Osteoblast (primary cell): ENCODE data around the gene INS. TPM values are rescaled to one million over a fixed set of nuclear protein-coding genes. Genes with fewer than 3 reads are reported as not detected.

Source experiments
- DNase-seq: peaks from one replicate; pipeline ENCODE4 v3.0.0; 2011; ENCODE audit warnings: low spot score, mixed read lengths; ENCODE audit not compliant: insufficient read length; ENCODE audit errors: missing footprints
- H2AFZ ChIP-seq: 2 replicates; pipeline ENCODE4 v1.6.0; 2011; ENCODE audit warnings: mild to moderate bottlenecking, low read length
- H3K27ac ChIP-seq: 2 replicates; pipeline ENCODE4 v1.5.1; 2011; ENCODE audit warnings: mild to moderate bottlenecking, low read depth, low read length, moderate library complexity
- H3K27me3 ChIP-seq: 2 replicates; pipeline ENCODE4 v1.6.0; 2012; ENCODE audit warnings: mild to moderate bottlenecking, control low read depth, inconsistent platforms, low read length, moderate library complexity; ENCODE audit not compliant: insufficient read depth
- H3K36me3 ChIP-seq: 2 replicates; pipeline ENCODE4 v1.5.1; 2011; ENCODE audit warnings: mild to moderate bottlenecking, low read length, control low read depth, moderate library complexity; ENCODE audit not compliant: insufficient read depth
- H3K4me1 ChIP-seq: 2 replicates; pipeline ENCODE4 v1.5.1; 2011; ENCODE audit warnings: mild to moderate bottlenecking, low read length, control low read depth, moderate library complexity; ENCODE audit not compliant: insufficient read depth
- H3K4me2 ChIP-seq: 2 replicates; pipeline ENCODE4 v1.6.0; 2011; ENCODE audit warnings: mild to moderate bottlenecking, low read length; ENCODE audit not compliant: insufficient read depth
- H3K4me3 ChIP-seq: fragments of 200-600 bp; sonication (generic); 3 replicates; pipeline ENCODE4 v1.5.1; 2012; ENCODE audit warnings: mild to moderate bottlenecking, low read length, inconsistent platforms; ENCODE audit not compliant: insufficient read depth
- H3K79me2 ChIP-seq: 2 replicates; pipeline ENCODE4 v1.6.0; 2012; ENCODE audit warnings: mild to moderate bottlenecking, low read length, control low read depth, inconsistent platforms; ENCODE audit not compliant: insufficient read depth
- H3K9me3 ChIP-seq: 2 replicates; pipeline ENCODE4 v1.5.1; 2011; ENCODE audit warnings: low read depth, low read length, control low read depth
- H4K20me1 ChIP-seq: 2 replicates; pipeline ENCODE4 v1.6.0; 2012; ENCODE audit warnings: mild to moderate bottlenecking, low read length, control low read depth; ENCODE audit not compliant: insufficient read depth
- total RNA-seq: library from RNA; depleted of rRNA; stranded (reverse); fragments of >200 nt; gene quantifications from 2 replicates; pipeline ENCODE4 v1.2.3, GENCODE V29; 2012
- TF ChIP-seq, protein P1 (sequence below): IDR thresholded peaks from 2 replicates; pipeline ENCODE4 v1.5.1; 2011; ENCODE audit warnings: mild to moderate bottlenecking, low read depth, low read length, moderate library complexity; ENCODE audit errors: extremely low read depth

Gene INS
- total RNA-seq, 1 donor = not detected

DNA sequence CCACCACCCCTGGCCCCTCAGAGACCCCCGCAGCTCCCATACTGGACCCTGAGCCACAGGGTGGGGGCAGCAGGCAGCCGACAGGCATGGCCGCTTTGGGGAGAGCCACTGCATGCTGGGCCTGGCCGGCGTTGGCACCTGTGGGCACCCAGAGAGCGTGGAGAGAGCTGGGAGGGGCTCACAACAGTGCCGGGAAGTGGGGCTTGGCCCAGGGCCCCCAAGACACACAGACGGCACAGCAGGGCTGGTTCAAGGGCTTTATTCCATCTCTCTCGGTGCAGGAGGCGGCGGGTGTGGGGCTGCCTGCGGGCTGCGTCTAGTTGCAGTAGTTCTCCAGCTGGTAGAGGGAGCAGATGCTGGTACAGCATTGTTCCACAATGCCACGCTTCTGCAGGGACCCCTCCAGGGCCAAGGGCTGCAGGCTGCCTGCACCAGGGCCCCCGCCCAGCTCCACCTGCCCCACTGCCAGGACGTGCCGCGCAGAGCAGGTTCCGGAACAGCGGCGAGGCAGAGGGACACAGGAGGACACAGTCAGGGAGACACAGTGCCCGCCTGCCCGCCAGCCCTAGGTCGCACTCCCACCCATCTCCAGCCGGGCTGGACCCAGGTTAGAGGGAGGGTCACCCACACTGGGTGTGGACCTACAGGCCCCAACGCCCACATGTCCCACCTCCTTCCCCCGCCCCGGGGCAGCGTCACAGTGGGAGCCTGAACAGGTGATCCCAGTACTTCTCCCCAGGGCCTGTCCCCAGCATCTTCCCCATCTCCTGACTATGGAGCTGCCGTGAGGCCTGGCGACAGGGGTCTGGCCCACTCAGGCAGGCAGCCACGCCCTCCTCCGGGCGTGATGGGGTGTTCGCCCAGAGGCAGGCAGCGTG lies 1.2 kb downstream of the INS start:
- H3K4me2 ChIP-seq = no peak overlapping the region
- DNase-seq = no peak
- H3K27me3 ChIP-seq = peaks cover 6% of the 10 kb centered on the region
- TF ChIP-seq, protein P1, sequence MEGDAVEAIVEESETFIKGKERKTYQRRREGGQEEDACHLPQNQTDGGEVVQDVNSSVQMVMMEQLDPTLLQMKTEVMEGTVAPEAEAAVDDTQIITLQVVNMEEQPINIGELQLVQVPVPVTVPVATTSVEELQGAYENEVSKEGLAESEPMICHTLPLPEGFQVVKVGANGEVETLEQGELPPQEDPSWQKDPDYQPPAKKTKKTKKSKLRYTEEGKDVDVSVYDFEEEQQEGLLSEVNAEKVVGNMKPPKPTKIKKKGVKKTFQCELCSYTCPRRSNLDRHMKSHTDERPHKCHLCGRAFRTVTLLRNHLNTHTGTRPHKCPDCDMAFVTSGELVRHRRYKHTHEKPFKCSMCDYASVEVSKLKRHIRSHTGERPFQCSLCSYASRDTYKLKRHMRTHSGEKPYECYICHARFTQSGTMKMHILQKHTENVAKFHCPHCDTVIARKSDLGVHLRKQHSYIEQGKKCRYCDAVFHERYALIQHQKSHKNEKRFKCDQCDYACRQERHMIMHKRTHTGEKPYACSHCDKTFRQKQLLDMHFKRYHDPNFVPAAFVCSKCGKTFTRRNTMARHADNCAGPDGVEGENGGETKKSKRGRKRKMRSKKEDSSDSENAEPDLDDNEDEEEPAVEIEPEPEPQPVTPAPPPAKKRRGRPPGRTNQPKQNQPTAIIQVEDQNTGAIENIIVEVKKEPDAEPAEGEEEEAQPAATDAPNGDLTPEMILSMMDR = no peak
- H3K4me3 ChIP-seq = no peak overlapping the region
- H3K79me2 ChIP-seq = no peaks in the 10 kb centered on the region
- H3K36me3 ChIP-seq = no peaks in the 10 kb centered on the region
- H3K9me3 ChIP-seq = no peaks in the 10 kb centered on the region
- H3K4me1 ChIP-seq = no peaks in the 10 kb centered on the region
- no peak overlapping the region for H3K27ac ChIP-seq
- H4K20me1 ChIP-seq = no peaks in the 10 kb centered on the region
- no peak overlapping the region for H2AFZ ChIP-seq

DNA sequence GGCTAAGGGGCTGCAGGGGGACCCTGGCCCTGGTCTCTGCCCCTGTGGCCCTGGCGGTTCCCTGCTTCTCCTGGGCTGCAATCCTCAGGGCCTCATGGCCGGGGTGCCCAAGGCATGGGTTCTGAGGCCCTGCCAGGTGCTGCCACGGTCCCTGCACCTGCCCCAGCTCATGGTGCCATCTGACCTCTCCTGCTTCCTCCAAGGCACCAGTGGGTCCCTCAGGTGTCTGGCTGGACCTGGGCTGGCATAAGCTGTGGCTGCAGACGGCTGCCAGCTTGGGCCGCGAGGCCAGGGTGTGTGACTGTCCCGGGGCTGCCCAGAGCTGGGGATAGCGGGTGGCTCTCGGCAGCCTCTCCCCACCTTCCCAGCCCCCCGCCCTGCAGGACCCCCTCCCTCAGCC lies 2.0 kb downstream of the INS start:
- TF ChIP-seq, protein P1 = no peak
- Histone ChIP-seq H3K4me3 (no peak overlapping the region), H3K4me2 (no peak overlapping the region), H3K79me2 (no peaks in the 10 kb centered on the region), H3K4me1 (no peaks in the 10 kb centered on the region), H3K27ac (no peak overlapping the region), H2AFZ (no peak overlapping the region), H3K36me3 (no peaks in the 10 kb centered on the region), H3K9me3 (no peaks in the 10 kb centered on the region), H4K20me1 (no peaks in the 10 kb centered on the region), H3K27me3 (peaks cover 6% of the 10 kb centered on the region)
- DNase-seq = no peak

DNA sequence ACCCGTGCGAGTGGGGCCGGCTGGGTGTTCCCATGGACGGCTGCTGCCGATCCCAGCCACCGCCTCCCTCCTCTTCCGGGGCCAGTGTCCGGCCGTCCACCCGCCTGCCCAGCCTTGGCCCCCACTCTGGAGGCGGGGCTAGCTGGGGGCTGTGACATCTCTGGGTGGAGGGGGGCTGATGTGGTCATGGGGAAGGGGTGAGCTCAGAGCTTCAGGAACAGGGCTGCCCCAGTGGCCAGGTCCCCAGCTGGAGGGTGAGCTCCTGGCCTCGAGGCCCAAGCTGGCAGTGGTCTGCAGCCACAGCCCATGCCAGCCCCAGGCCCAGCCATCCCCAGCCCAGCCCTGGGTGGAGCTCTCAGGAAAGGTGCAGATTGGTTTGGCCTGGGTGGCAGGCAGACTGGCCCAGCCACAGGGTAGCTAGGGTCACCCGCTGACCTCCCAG lies 2.7 kb downstream of the INS start:
- Histone ChIP-seq H3K27ac (no peak overlapping the region), H3K4me1 (no peaks in the 10 kb centered on the region), H2AFZ (no peak overlapping the region), H3K4me2 (no peak overlapping the region), H3K36me3 (no peaks in the 10 kb centered on the region), H4K20me1 (no peaks in the 10 kb centered on the region), H3K79me2 (no peaks in the 10 kb centered on the region), H3K27me3 (peaks cover 6% of the 10 kb centered on the region), H3K9me3 (no peaks in the 10 kb centered on the region), H3K4me3 (no peak overlapping the region)
- TF ChIP-seq, protein P1 = no peak
- no peak for DNase-seq

DNA sequence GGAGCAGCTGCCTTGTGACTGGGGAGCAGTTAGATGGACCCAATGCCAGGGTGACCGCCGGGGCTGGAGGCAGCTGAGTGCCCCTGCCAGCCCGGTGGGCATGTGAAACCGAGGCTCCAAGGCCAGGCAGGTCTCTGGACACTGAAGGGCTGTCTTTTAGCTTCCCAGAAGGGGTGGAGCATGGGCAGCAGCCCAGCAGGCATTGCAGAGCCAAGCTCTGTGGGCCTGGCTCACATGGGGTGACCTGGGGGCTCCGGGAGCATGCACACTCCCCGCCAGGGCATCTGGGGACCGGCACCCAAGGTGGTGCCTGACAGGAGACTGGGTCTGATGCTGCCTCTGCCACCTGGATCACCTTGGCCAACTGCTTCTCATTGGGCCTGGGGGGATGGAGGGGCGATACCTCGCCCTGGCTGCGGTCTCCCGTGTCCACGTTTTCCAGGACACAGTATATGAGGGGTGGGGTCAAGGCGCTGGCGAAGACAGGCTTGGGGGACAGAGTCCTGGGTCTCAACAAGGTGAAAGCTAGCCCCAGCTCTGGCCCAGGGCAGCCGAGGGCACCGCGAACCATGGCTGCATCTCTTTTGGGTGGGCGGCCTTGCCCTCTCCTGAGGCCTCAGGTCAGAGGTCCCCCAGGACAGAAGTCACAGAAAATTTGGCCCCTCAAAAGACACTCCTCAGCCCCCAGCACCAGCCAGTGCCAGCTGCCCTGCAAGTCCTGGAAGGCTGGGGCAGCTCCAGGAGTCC lies 3.5 kb downstream of the INS start:
- H3K27ac ChIP-seq = no peak overlapping the region
- H3K79me2 ChIP-seq = no peaks in the 10 kb centered on the region
- no peaks in the 10 kb centered on the region for H4K20me1 ChIP-seq

More for the DNA sequence above, 3.5 kb downstream of the INS start:
- no peak for DNase-seq
- Histone ChIP-seq H3K4me3 (no peak overlapping the region), H3K4me2 (no peak overlapping the region), H2AFZ (no peak overlapping the region), H3K36me3 (no peaks in the 10 kb centered on the region), H3K9me3 (no peaks in the 10 kb centered on the region), H3K27me3 (peaks cover 6% of the 10 kb centered on the region), H3K4me1 (no peaks in the 10 kb centered on the region)
- TF ChIP-seq, protein P1 = no peak
